Panc1 (cell line): ENCODE measurements around the gene SHROOM2.

Source experiments
- TF ChIP-seq, protein P1 (sequence below): fragments of 450-650 bp; IDR thresholded peaks from 2 replicates; pipeline ENCODE4 v1.5.1; 2017; ENCODE audit warnings: mild to moderate bottlenecking
- TF ChIP-seq, protein P2 (sequence below), 2 experiments: IDR thresholded peaks; 2 replicates each; pipeline ENCODE4 v1.6.1; 2011 to 2012; ENCODE audit warnings: low read depth in 2 of 2, control low read depth in 1 of 2, low read length in 1 of 2, mild to moderate bottlenecking in 1 of 2, moderate library complexity in 1 of 2; ENCODE audit not compliant: insufficient read depth in 1 of 2

DNA sequence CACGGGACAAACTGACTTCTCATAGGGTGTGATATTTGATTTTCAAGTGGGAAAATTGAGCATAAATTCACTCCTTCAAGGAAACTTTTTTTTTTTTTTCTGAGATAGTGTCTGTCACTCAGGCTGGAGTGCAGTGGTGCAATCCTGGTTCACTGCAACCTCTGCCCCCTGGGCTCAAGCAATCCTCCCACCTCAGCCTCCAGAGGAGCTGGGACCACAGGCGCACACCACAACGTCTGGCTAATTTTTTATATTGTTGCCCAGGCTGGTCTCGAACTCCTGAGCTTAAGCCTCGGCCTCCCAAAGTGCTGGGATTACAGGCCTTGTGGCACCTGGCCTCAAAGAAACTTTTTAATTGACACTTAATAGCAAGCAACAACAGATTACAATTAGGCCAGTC lies 194.7 kb downstream of the SHROOM2 start:
- TF ChIP-seq, protein P1, sequence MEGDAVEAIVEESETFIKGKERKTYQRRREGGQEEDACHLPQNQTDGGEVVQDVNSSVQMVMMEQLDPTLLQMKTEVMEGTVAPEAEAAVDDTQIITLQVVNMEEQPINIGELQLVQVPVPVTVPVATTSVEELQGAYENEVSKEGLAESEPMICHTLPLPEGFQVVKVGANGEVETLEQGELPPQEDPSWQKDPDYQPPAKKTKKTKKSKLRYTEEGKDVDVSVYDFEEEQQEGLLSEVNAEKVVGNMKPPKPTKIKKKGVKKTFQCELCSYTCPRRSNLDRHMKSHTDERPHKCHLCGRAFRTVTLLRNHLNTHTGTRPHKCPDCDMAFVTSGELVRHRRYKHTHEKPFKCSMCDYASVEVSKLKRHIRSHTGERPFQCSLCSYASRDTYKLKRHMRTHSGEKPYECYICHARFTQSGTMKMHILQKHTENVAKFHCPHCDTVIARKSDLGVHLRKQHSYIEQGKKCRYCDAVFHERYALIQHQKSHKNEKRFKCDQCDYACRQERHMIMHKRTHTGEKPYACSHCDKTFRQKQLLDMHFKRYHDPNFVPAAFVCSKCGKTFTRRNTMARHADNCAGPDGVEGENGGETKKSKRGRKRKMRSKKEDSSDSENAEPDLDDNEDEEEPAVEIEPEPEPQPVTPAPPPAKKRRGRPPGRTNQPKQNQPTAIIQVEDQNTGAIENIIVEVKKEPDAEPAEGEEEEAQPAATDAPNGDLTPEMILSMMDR = no peak
- TF ChIP-seq, protein P2, sequence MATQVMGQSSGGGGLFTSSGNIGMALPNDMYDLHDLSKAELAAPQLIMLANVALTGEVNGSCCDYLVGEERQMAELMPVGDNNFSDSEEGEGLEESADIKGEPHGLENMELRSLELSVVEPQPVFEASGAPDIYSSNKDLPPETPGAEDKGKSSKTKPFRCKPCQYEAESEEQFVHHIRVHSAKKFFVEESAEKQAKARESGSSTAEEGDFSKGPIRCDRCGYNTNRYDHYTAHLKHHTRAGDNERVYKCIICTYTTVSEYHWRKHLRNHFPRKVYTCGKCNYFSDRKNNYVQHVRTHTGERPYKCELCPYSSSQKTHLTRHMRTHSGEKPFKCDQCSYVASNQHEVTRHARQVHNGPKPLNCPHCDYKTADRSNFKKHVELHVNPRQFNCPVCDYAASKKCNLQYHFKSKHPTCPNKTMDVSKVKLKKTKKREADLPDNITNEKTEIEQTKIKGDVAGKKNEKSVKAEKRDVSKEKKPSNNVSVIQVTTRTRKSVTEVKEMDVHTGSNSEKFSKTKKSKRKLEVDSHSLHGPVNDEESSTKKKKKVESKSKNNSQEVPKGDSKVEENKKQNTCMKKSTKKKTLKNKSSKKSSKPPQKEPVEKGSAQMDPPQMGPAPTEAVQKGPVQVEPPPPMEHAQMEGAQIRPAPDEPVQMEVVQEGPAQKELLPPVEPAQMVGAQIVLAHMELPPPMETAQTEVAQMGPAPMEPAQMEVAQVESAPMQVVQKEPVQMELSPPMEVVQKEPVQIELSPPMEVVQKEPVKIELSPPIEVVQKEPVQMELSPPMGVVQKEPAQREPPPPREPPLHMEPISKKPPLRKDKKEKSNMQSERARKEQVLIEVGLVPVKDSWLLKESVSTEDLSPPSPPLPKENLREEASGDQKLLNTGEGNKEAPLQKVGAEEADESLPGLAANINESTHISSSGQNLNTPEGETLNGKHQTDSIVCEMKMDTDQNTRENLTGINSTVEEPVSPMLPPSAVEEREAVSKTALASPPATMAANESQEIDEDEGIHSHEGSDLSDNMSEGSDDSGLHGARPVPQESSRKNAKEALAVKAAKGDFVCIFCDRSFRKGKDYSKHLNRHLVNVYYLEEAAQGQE (IDR thresholded peaks at IDR 0.05; ENCODE audit: insufficient read depth in 1 of 2, low read depth in 2 of 2, low read length in 1 of 2) = no peak
